Omental fat pad (tissue), 4 donors: ENCODE measurements around the gene RAB30. TPM values are rescaled to one million over a fixed set of nuclear protein-coding genes. Genes with fewer than 3 reads are reported as not detected.

ENCODE experiments used
- ATAC-seq: fragments of 150-250 bp; one replicate; pipeline ENCODE4 v1.9.1; 2016; ENCODE audit warnings: mild to moderate bottlenecking, moderate library complexity; ENCODE audit not compliant: low FRiP score
- DNase-seq: peaks from one replicate; pipeline ENCODE4 v3.0.0-alpha.2; 2019; ENCODE audit warnings: low spot score
- CTCF ChIP-seq, 3 donors: fragments of 450-650 bp; IDR thresholded peaks; one replicate each; pipeline ENCODE4 v1.5.1; 2016 to 2017; ENCODE audit warnings: antibody characterized with exemption in 3 of 3, mild to moderate bottlenecking in 3 of 3, moderate library complexity in 2 of 3
- total RNA-seq, 4 donors: library from RNA; depleted of rRNA; stranded (reverse); fragments of >200 nt; gene quantifications; one replicate each; pipeline ENCODE4 v1.1.0, GENCODE V29; 2016

Gene RAB30
- total RNA-seq, 4 donors from 2014 or later = 14.8 to 37.9 (median 23.5) TPM

GRCh38 chr11:83112886-83113285, 41.2 kb upstream of the RAB30 start:
- no peak for TF ChIP-seq CTCF (IDR thresholded peaks at IDR 0.05)
- ATAC-seq (no peak), DNase-seq (no peak)

GRCh38 chr11:83105168-83105567, 33.5 kb upstream of the RAB30 start:
- no peak for TF ChIP-seq CTCF (IDR thresholded peaks at IDR 0.05)
- no peak for ATAC-seq
- no peak for DNase-seq

GRCh38 chr11:83102834-83103233, 31.1 kb upstream of the RAB30 start:
- TF ChIP-seq CTCF (IDR thresholded peaks at IDR 0.05) = no peak
- no peak for DNase-seq
- ATAC-seq = no peak

GRCh38 chr11:83097429-83098075, 25.9 kb upstream of the RAB30 start:
- DNase-seq = no peak
- no peak for ATAC-seq

GRCh38 chr11:83093634-83094033, 21.9 kb upstream of the RAB30 start:
- no peak for ATAC-seq
- no peak for TF ChIP-seq CTCF (IDR thresholded peaks at IDR 0.05)
- DNase-seq = no peak

More at GRCh38 chr11:83097429-83098075, 25.9 kb upstream of the RAB30 start:
- TF ChIP-seq CTCF (IDR thresholded peaks at IDR 0.05) = no peak

- TF ChIP-seq CTCF (IDR thresholded peaks at IDR 0.05) = no peak
- DNase-seq (no peak), ATAC-seq (peak; percentile 69)
Observed at GRCh38 chr11:83092488-83093384, 21.0 kb upstream of the RAB30 start.
